Naive thymus-derived CD4-positive, alpha-beta T cell (primary cell): Measurements from ENCODE around the gene KRTAP5-7. TPM values are rescaled to one million over a fixed set of nuclear protein-coding genes. Genes with fewer than 3 reads are reported as not detected.
"Not testable (repeated sequence)": the region's sequence is repeated elsewhere in the genome, so short reads cannot be mapped to it uniquely, and the experiment has no call there.

Source experiments
- ATAC-seq: fragments of 150-1000 bp; cut with Tn5 transposase; 2 replicates; pipeline ENCODE4 v1.10.0; 2021; ENCODE audit warnings: mild to moderate bottlenecking, moderate library complexity
- CTCF ChIA-PET: fragments of 350-600 bp; sonication (Branson Sonifier 250); formaldehyde crosslinking; loops from one replicate; lab custom pipeline; 2021; ENCODE audit warnings: antibody characterized with exemption; lab: Charles Lee
- POLR2A ChIA-PET: fragments of 350-600 bp; sonication (Branson Sonifier 250); formaldehyde crosslinking; loops from one replicate; lab custom pipeline; 2021; ENCODE audit warnings: antibody characterized with exemption, inconsistent platforms; lab: Charles Lee
- DNase-seq, 9 donors: peaks; one replicate each; pipeline versions ENCODE4 v3.0.0 to v3.0.0-alpha.2; 2020 to 2022; ENCODE audit warnings: mixed read lengths in 1 of 9
- H3K27ac ChIP-seq: one replicate; pipeline ENCODE4 v1.7.0; 2013; ENCODE audit warnings: mild to moderate bottlenecking, low read depth, low read length, moderate library complexity
- H3K27me3 ChIP-seq, 2 donors: one replicate each; pipeline ENCODE4 v1.7.0; 2013; ENCODE audit warnings: low read length in 2 of 2, mild to moderate bottlenecking in 2 of 2, moderate library complexity in 2 of 2; ENCODE audit not compliant: control insufficient read depth in 2 of 2, insufficient read depth in 2 of 2
- H3K36me3 ChIP-seq, 3 experiments: 1 replicate in 2 of 3; 2 replicates in 1 of 3; pipeline ENCODE4 v1.7.0; 2013; ENCODE audit warnings: low read length in 3 of 3, mild to moderate bottlenecking in 3 of 3, moderate library complexity in 1 of 3; ENCODE audit not compliant: insufficient read depth in 3 of 3, control insufficient read depth in 2 of 3
- H3K4me1 ChIP-seq, 2 donors: one replicate each; pipeline ENCODE4 v1.7.0; 2013; ENCODE audit warnings: low read length in 2 of 2, mild to moderate bottlenecking in 2 of 2, moderate library complexity in 1 of 2; ENCODE audit not compliant: control insufficient read depth in 2 of 2, insufficient read depth in 2 of 2
- H3K4me3 ChIP-seq: 2 replicates; pipeline ENCODE4 v1.7.0; 2013; ENCODE audit warnings: mild to moderate bottlenecking, low read length
- H3K9me3 ChIP-seq, 3 experiments: 1 replicate in 2 of 3; 2 replicates in 1 of 3; pipeline ENCODE4 v1.7.0; 2013; ENCODE audit warnings: low read length in 3 of 3; ENCODE audit not compliant: control insufficient read depth in 2 of 3
- H3K27ac Mint-ChIP-seq, 9 donors: one replicate each; pipeline ENCODE4 v1.8.0; 2020 to 2022; ENCODE audit warnings: mixed read lengths in 9 of 9, mild to moderate bottlenecking in 8 of 9, moderate library complexity in 5 of 9, inconsistent platforms in 2 of 9
- H3K27me3 Mint-ChIP-seq, 5 donors: one replicate each; pipeline ENCODE4 v1.8.0; 2021 to 2022; ENCODE audit warnings: mixed read lengths in 5 of 5, mild to moderate bottlenecking in 1 of 5
- H3K36me3 Mint-ChIP-seq, 5 donors: one replicate each; pipeline ENCODE4 v1.8.0; 2020 to 2022; ENCODE audit warnings: mixed read lengths in 5 of 5, mild to moderate bottlenecking in 3 of 5, inconsistent platforms in 1 of 5
- H3K4me1 Mint-ChIP-seq, 7 donors: one replicate each; pipeline ENCODE4 v1.8.0; 2020 to 2022; ENCODE audit warnings: mixed read lengths in 7 of 7, mild to moderate bottlenecking in 3 of 7, inconsistent platforms in 1 of 7
- H3K4me3 Mint-ChIP-seq, 10 donors: one replicate each; pipeline ENCODE4 v1.8.0; 2020 to 2022; ENCODE audit warnings: mild to moderate bottlenecking in 10 of 10, mixed read lengths in 10 of 10, moderate library complexity in 6 of 10, inconsistent platforms in 2 of 10
- H3K9me3 Mint-ChIP-seq, 11 donors: one replicate each; pipeline ENCODE4 v1.8.0; 2020 to 2022; ENCODE audit warnings: mixed read lengths in 11 of 11, mild to moderate bottlenecking in 4 of 11, inconsistent platforms in 1 of 11, moderate library complexity in 1 of 11
- intact Hi-C, 2 donors: fragments of 100-400 bp; cut with micrococcal nuclease; formaldehyde crosslinking; loops; one replicate each; pipeline ENCODE4 v1.15.1; 2023
- polyA plus RNA-seq, 2 donors: library from polyadenylated mRNA; unstranded; fragments of 300-500 nt; fragmentation: Illumina TruSeq; gene quantifications; one replicate each; pipeline ENCODE4 v1.2.3, GENCODE V29; 2021
- total RNA-seq, 6 experiments: library from RNA in 5 of 6; stranded (reverse) in 5 of 6; gene quantifications; 1 replicate in 5 of 6; 2 replicates in 1 of 6; pipeline ENCODE4 v1.2.3 and lab custom pipeline; 2021 to 2026

The KRTAP5-7 gene, protein sequence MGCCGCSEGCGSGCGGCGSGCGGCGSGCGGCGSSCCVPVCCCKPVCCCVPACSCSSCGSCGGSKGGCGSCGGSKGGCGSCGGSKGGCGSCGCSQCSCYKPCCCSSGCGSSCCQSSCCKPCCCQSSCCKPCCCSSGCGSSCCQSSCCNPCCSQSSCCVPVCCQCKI
- total RNA-seq (under 1 TPM in 2 of 5 experiments, not detected in 3; 0.21 to 0.37 TPM), polyA plus RNA-seq (not detected), total RNA-seq (lab: John Stamatoyannopoulos, UW) (not detected)

DNA sequence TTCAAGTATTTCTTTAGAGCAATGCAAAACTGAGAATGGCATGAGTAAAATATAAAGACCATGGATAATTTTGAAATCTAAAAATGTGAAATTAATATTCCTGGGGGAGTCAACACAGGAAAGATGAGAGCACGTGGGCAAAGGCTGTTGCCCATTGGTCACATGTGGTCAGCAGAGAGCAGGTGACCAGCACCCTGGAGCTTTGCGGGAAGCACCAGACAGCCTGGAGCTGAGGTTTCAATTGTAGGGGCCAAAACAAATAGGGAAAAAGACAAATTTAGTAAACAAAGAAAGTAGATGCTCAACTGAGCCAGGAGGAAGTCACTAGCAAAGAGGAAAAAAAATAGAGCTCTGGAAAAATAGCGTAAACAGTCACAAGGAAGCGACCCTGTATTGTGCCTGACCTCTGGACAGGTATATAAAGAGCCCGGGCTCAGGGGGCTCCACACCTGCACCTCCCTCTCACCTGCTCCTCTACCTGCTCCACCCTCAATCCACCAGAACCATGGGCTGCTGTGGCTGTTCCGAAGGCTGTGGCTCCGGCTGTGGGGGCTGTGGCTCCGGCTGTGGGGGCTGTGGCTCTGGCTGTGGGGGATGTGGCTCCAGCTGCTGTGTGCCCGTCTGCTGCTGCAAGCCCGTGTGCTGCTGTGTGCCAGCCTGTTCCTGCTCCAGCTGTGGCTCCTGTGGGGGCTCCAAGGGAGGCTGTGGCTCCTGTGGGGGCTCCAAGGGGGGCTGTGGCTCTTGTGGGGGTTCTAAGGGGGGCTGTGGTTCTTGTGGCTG lies at the start of gene KRTAP5-7:
TSS of gene KRTAP5-7 (plus strand) at position 472 of the 780 bp plus-strand sequence. CDS start at position 506, 34 bp downstream.
- H3K4me3 ChIP-seq, intact Hi-C loops, H3K27ac ChIP-seq, H3K27me3 ChIP-seq, H3K9me3 Mint-ChIP-seq, H3K4me3 Mint-ChIP-seq, DNase-seq, H3K36me3 ChIP-seq, H3K4me1 ChIP-seq, H3K4me1 Mint-ChIP-seq, ATAC-seq, POLR2A ChIA-PET, CTCF ChIA-PET, H3K27ac Mint-ChIP-seq, H3K9me3 ChIP-seq, H3K36me3 Mint-ChIP-seq: not testable (repeated sequence)
- peaks cover 0 to 17% (median 11%) of the 10 kb centered on the region in 5 donors for H3K27me3 Mint-ChIP-seq

DNA sequence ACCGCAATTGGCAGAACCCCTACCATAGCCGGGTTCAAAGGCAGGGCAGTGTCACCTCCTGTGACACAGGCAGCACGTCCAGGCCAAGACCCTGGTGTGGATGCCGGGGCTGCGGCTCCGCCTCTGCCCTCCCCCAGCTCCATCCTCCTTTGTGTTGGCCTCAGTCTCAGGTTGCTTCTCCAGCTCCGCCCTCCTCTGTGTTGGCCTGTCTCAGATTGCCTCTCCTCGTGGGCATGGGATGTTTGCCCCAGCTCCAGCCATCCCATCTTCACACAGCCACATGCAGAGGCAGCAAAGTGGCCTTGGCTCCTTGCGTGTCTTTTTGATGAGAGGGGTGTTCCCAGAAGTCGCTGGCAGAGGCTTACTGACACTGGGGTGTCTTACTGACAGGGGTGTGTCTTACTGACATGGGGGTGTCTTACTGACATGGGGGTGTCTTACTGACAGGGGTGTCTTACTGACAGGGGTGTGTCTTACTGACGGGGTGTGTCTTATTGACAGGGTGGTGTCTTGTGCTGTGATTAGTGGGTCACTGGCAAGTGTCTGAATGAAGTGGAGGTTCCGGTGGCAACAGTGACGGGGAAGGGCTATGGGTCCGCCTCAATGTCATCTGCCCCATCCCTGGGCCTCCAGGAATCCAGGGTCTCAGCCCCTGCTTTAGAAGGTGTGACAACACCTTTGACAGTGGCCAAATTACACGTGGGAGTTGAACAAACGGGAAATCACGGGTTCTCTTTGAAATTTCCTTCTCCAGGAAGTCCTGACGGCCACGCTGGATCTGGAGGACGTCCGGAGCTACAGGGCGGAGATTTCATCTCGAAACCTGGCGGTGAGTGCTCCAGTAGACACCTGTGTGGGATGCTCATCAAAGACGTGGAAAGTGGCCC lies 49.2 kb upstream of the KRTAP5-7 start:
- Histone ChIP-seq H3K4me3 (no peak overlapping the region), H3K4me1 (no peaks in the 10 kb centered on the region), H3K9me3 (no peaks in the 10 kb centered on the region), H3K36me3 (peaks cover 0 to 96% (median 13%) of the 10 kb centered on the region in 3 experiments), H3K27ac (no peak overlapping the region), H3K27me3 (no peaks in the 10 kb centered on the region)
- Mint-ChIP-seq H3K36me3 (peaks cover 14 to 62% (median 19%) of the 10 kb centered on the region in 5 donors), H3K4me1 (peaks cover 0 to 2% (median 0%) of the 10 kb centered on the region in 7 donors), H3K9me3 (no peaks in the 10 kb centered on the region), H3K4me3 (no peak overlapping the region), H3K27me3 (no peaks in the 10 kb centered on the region), H3K27ac (peak overlapping the region in 1 of 9 donors; percentile 38)
- no peak for ATAC-seq
- POLR2A ChIA-PET: no interaction called here
- CTCF ChIA-PET: no interaction called here
- DNase-seq: no peak
- intact Hi-C loops: no loop called here

DNA sequence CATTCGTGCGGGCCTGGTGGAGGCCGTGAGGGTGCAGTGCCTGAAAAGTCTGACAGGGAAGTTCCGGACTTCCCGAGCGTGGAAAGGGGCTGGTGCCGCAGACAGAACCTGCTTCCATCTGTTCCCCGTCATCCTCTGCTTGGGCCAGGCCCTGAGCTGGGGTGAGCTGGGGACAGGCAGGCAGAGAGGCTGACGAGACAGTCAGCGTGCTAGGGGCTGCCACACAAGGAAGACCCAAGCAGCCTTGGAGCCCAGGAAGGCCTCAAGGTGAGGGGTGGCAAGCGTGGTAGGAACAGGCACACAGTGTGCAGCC lies 48.6 kb upstream of the KRTAP5-7 start:
- no peak for DNase-seq
- no peak overlapping the region for H3K4me3 ChIP-seq
- no peaks in the 10 kb centered on the region for H3K9me3 ChIP-seq
- peaks cover 0 to 96% (median 17%) of the 10 kb centered on the region in 3 experiments for H3K36me3 ChIP-seq
- no peak overlapping the region for H3K4me3 Mint-ChIP-seq
- POLR2A ChIA-PET: no interaction called here
- CTCF ChIA-PET: no interaction called here
- H3K27ac Mint-ChIP-seq: peak overlapping the region in 1 of 9 donors; percentile 38
- H3K4me1 Mint-ChIP-seq: peaks cover 0 to 2% (median 0%) of the 10 kb centered on the region in 7 donors
- H3K4me1 ChIP-seq: no peaks in the 10 kb centered on the region
- H3K27me3 ChIP-seq: no peaks in the 10 kb centered on the region
- no peaks in the 10 kb centered on the region for H3K27me3 Mint-ChIP-seq
- no peak overlapping the region for H3K27ac ChIP-seq
- no peak for ATAC-seq
- intact Hi-C loops: no loop called here
- H3K9me3 Mint-ChIP-seq: no peaks in the 10 kb centered on the region
- H3K36me3 Mint-ChIP-seq: peaks cover 19 to 65% (median 25%) of the 10 kb centered on the region in 5 donors

DNA sequence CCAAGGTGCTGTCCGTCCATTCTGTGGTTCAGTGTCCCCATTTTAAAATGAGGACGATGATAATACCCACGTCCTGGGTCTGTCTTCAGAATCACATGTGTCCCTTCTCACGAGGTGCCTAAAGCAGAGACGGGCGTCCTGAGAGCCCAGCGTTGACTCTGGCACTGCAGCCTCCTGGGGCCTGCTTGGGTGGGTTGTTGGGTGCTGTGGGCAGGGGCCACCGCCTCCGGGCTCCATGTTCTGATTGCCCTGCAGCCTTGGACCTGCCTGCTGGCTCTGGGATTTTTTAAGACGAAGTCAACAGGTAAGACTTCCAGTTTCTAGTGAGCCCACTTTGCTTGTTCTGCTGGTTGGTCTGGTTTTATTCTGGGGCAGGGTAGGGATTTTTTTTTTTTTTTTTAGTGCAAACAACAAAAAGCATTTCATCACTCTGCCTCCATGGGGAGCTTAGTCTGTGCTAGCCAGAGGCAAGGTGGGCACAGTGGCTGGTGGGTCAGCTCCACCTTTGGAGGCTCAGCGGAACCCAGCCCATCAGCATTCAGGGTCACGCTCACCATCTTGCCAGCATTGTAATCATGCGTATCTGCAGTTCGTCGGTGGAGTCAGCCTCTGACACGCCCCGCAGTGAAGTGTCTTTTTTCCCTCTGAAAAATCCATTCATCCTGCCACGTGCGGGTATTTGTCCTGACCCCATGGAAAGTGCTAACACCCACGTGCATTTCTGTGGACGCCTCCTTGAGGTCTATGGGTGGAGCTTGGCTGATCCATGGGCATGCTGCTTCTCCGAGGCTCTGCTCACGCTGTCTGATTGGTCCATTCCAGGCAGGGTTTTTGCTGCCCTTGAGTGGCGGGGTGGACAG lies 45.7 kb upstream of the KRTAP5-7 start:
- H3K27me3 ChIP-seq: no peaks in the 10 kb centered on the region
- peaks cover 0 to 96% (median 20%) of the 10 kb centered on the region in 3 experiments for H3K36me3 ChIP-seq
- H3K27me3 Mint-ChIP-seq: no peaks in the 10 kb centered on the region
- CTCF ChIA-PET: no interaction called here
- H3K27ac Mint-ChIP-seq: no peak overlapping the region
- DNase-seq (no peak), ATAC-seq (no peak)
- no peaks in the 10 kb centered on the region for H3K9me3 ChIP-seq
- H3K4me3 ChIP-seq: no peak overlapping the region
- H3K9me3 Mint-ChIP-seq: no peaks in the 10 kb centered on the region
- peaks cover 0 to 4% (median 0%) of the 10 kb centered on the region in 7 donors for H3K4me1 Mint-ChIP-seq
- H3K4me1 ChIP-seq: no peaks in the 10 kb centered on the region
- peaks cover 37 to 77% (median 49%) of the 10 kb centered on the region in 5 donors for H3K36me3 Mint-ChIP-seq
- intact Hi-C loops: no loop called here
- POLR2A ChIA-PET: no interaction called here
- H3K4me3 Mint-ChIP-seq: no peak overlapping the region
- H3K27ac ChIP-seq: no peak overlapping the region

DNA sequence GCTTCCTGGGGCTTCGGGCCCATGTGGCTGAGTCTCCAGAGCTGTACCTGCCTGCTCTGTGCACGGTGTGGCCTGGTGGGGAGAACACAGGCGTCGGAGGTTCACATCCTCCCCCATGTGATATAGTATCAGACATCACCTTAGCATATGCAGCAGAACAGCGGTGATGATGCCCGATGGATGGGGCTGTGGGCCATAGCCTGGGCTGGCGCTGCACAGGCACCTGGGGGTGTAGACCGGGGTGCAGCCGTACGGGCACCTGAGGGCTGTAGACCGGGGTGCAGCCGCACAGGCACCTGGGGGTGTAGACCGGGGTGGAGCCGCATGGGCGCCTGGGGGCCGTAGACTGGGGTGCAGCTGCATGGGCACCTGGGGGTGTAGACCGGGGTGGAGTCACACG lies 44.9 kb upstream of the KRTAP5-7 start:
- H3K9me3 Mint-ChIP-seq: no peaks in the 10 kb centered on the region
- Histone ChIP-seq H3K4me1 (no peaks in the 10 kb centered on the region), H3K36me3 (peaks cover 0 to 90% (median 20%) of the 10 kb centered on the region in 3 experiments), H3K9me3 (no peaks in the 10 kb centered on the region), H3K27me3 (no peaks in the 10 kb centered on the region), H3K4me3 (no peak overlapping the region), H3K27ac (no peak overlapping the region)
- ATAC-seq (no peak), DNase-seq (no peak)
- no peak overlapping the region for H3K4me3 Mint-ChIP-seq
- no peaks in the 10 kb centered on the region for H3K27me3 Mint-ChIP-seq
- H3K4me1 Mint-ChIP-seq: peaks cover 0 to 6% (median 0%) of the 10 kb centered on the region in 7 donors
- intact Hi-C loops: no loop called here
- peaks cover 41 to 78% (median 56%) of the 10 kb centered on the region in 5 donors for H3K36me3 Mint-ChIP-seq
- CTCF ChIA-PET: no interaction called here
- POLR2A ChIA-PET: no interaction called here
- no peak overlapping the region for H3K27ac Mint-ChIP-seq

DNA sequence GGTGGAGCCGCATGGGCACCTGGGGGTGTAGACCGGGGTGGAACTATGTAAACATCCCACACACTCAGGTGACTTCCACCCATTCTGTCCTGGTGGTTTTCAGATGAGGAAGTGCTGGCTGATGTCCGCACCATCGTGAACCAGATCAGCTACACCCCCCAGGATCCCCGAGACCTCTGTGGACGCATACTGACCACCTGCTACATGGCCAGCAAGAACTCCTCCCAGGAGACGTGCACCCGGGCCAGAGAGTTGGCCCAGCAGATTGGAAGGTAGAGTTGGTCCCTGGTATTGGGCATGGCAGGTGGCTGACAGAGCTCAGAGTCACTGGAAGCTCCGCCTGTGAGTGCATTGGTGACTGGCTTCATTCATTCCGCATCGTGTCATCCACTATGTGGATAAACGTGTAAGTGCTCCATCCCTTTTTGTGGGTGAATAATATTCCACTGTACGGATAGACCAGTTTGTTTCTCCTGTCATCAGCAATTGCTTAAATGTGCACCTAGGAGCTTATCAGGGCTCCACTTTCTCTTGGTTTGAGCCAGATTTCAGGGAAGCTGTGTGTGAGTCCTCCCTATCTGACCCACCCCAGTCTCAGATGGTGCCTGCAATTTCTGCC lies 44.2 kb upstream of the KRTAP5-7 start:
- Mint-ChIP-seq H3K4me1 (peaks cover 0 to 8% (median 0%) of the 10 kb centered on the region in 7 donors), H3K27ac (no peak overlapping the region), H3K9me3 (no peaks in the 10 kb centered on the region), H3K36me3 (peaks cover 40 to 75% (median 56%) of the 10 kb centered on the region in 5 donors), H3K4me3 (no peak overlapping the region), H3K27me3 (no peaks in the 10 kb centered on the region)
- H3K4me1 ChIP-seq: no peaks in the 10 kb centered on the region
- ChIA-PET CTCF (no interaction called here), POLR2A (no interaction called here)
- intact Hi-C loops: no loop called here
- H3K27ac ChIP-seq: no peak overlapping the region
- no peaks in the 10 kb centered on the region for H3K9me3 ChIP-seq
- no peak overlapping the region for H3K4me3 ChIP-seq
- no peak for DNase-seq
- H3K27me3 ChIP-seq: no peaks in the 10 kb centered on the region
- H3K36me3 ChIP-seq: peaks cover 0 to 85% (median 20%) of the 10 kb centered on the region in 3 experiments
- no peak for ATAC-seq
